GM12801 (cell line): ENCODE measurements around the gene MAD2L2.

Experiments
- CTCF ChIP-seq: IDR thresholded peaks from one replicate; pipeline ENCODE4 v1.5.1; 2011; ENCODE audit warnings: control low read depth; ENCODE audit not compliant: insufficient read length; ENCODE audit errors: extremely low read depth

The MAD2L2 gene

DNA sequence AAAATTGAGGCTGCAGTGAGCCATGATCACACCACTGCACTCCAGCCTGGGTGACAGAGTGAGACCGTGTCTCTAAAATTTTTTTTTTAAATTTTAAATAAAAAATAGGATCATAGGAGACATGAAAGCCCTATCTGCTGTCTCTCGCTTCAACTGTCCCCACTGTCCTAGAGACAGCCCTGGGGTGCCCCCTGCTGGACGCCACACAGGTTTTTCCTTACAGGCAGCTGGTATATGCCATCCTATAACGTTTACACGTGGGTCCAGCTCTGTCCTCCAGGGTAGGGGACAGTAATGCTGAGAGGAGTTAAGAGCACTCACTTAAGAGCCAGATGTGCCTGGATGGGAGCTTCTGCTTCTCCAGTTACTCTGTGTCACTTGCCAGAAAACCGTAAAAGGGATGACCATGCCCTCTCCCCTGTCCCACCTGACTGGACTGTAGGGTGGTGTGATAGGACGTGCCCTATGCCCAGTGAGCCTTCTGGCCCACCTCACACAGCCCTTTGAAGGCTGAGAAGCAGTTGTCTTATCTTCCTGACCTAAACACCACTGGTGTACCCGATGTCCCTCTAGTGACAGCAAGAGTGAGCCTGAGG, 35.2 kb downstream of the MAD2L2 start:
- TF ChIP-seq CTCF = no peak

DNA sequence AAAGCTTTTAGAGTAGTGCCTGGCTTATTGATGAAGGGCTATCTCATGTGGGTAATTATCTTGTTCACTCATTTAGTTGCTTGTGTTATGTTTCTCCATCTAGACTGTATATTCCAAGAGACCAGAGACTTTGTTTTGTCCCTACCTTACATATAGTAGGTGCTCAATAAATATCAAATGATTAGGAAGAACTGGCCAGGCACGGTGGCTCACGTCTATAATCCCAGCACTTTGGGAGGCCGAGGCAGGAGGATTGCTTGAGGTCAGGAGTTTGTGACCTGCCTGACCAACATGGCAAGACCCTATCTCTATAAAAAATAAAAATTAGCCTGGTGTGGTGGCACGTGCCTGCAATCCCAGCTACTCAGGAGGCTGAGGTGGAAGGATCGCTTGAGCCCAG, 35.7 kb downstream of the MAD2L2 start:
- no peak for TF ChIP-seq CTCF

DNA sequence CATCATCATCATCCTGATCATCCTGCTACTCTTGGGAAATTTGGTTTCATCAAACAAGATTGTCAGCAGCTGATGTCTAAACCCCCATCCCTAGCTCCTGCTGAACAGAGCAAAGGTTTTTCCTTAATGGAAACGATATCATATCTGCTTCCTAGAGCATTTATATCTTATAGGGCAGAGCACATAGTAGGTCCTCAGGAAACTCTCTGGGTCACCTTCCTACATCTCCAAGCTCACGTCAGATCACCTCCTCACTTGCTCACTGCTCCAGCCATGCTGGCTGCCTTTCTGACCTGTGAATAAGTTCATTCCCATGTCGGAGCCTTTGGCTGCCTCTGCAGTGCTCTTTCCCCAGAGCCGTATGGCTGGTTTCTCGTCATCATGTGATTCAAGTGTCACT, 37.2 kb downstream of the MAD2L2 start:
- TF ChIP-seq CTCF = no peak

- peak; percentile 96 for TF ChIP-seq CTCF
These were observed 38.4 kb downstream of the MAD2L2 start for GRCh38 chr1:11642418-11643017.

DNA sequence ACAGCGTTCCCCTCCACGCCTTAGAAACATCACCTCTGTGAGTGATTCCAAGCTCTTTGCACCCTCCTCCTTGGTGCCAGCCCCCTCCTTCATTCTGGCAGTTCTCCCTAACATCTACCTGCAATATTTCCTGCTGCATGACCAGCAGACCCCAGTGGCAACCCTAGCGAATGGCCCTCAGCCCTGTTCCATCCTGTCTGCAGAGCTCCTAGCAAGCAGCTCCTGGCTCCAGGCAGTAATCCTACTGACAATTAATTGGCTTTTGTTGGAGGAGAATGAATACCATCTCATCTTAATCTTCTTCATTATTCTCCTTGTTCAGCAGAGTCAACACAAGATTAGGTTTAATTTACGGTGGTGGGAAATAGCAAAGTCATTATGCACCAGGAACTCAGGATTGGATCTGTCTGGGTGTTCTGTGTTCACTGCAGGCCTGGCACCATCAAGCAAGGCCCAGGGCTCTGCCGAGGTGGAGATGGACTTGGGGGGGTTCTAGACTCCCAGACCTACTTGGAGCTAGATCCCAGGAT, 39.1 kb downstream of the MAD2L2 start:
- TF ChIP-seq CTCF = no peak

DNA sequence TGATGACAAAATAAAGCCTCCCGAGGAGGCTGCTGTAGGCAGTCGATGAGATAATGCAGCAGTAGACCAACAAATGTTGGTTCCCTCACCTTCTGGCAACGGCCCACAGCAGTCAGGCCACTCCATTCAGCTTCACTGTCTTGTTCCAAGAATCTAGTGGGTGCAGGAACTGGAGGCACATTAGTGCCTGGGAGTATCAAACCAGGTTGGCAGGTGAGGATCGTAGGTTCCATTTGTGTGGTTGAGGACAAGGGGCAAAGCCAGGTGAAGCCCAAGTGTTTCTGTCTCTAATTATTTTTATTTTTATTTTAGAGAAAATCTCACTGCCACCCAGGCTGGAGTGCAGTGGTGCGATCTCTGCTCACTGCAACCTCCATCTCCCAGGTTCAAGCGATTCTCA, 40.0 kb downstream of the MAD2L2 start:
- no peak for TF ChIP-seq CTCF

- no peak for TF ChIP-seq CTCF
These were observed 40.8 kb downstream of the MAD2L2 start for GRCh38 chr1:11640101-11640500.
